Caco-2 (cell line): ENCODE results near the gene LDHD. TPM values are rescaled to one million over a fixed set of nuclear protein-coding genes. Genes with fewer than 3 reads are reported as not detected.
A peak's percentile ranks its signal among the peaks of the same experiment; 100 is the strongest.

Experiments
- BruUV-seq: library from RNA; stranded (reverse); fragments of 400-500 nt; replicated peaks from 2 replicates; lab custom pipeline; 2021; lab: Mats Ljungman, UMichigan
- CTCF ChIA-PET: fragments of 300-600 bp; sonication (Branson Sonifier 250); formaldehyde crosslinking; loops from one replicate; lab custom pipeline; 2022; ENCODE audit warnings: antibody characterized with exemption; lab: Charles Lee
- POLR2A ChIA-PET: fragments of 300-600 bp; sonication (Branson Sonifier 250); formaldehyde crosslinking; loops from one replicate; lab custom pipeline; 2022; ENCODE audit warnings: antibody characterized with exemption; lab: Charles Lee
- DNase-seq, 2 experiments: peaks; one replicate each; pipeline versions ENCODE4 v3.0.0 to v3.0.0-alpha.2; 2020 to 2022
- H3K27me3 ChIP-seq: replicated peaks from 2 replicates; pipeline ENCODE4 v1.6.0; 2011; ENCODE audit warnings: low read length; ENCODE audit not compliant: control insufficient read depth, insufficient read depth
- H3K36me3 ChIP-seq: 2 replicates; pipeline ENCODE4 v1.5.1; 2011; ENCODE audit warnings: low read length; ENCODE audit not compliant: control insufficient read depth, insufficient read depth
- H3K4me1 ChIP-seq: fragments of 250-450 bp; sonication (Bioruptor Pico); 2 replicates; pipeline ENCODE4 v1.5.1; 2020; ENCODE audit warnings: mild to moderate bottlenecking
- H3K4me3 ChIP-seq: 2 replicates; pipeline ENCODE4 v1.5.1; 2011; ENCODE audit warnings: low read depth, mild to moderate bottlenecking, control low read depth, low read length
- H3K9me3 ChIP-seq: fragments of 250-450 bp; sonication (Bioruptor Pico); 2 replicates; pipeline ENCODE4 v1.5.1; 2020; ENCODE audit warnings: mild to moderate bottlenecking, moderate library complexity
- H3K27ac Mint-ChIP-seq: one replicate; pipeline ENCODE4 v1.8.0; 2022; ENCODE audit warnings: mixed read lengths; ENCODE audit not compliant: unreplicated experiment
- H3K27me3 Mint-ChIP-seq: one replicate; pipeline ENCODE4 v1.8.0; 2022; ENCODE audit warnings: mixed read lengths; ENCODE audit not compliant: insufficient read depth, unreplicated experiment
- H3K36me3 Mint-ChIP-seq: one replicate; pipeline ENCODE4 v1.8.0; 2022; ENCODE audit warnings: mild to moderate bottlenecking, mixed read lengths; ENCODE audit not compliant: insufficient read depth, unreplicated experiment
- H3K4me1 Mint-ChIP-seq: one replicate; pipeline ENCODE4 v1.8.0; 2022; ENCODE audit warnings: low read depth, mixed read lengths; ENCODE audit not compliant: unreplicated experiment
- H3K4me3 Mint-ChIP-seq: one replicate; pipeline ENCODE4 v1.8.0; 2022; ENCODE audit warnings: mild to moderate bottlenecking, moderate library complexity, mixed read lengths; ENCODE audit not compliant: unreplicated experiment
- H3K9me3 Mint-ChIP-seq: one replicate; pipeline ENCODE4 v1.8.0; 2022; ENCODE audit warnings: mixed read lengths; ENCODE audit not compliant: unreplicated experiment
- CTCF ChIP-seq, 2 experiments: fragments of 200-600 bp in 1 of 2; IDR thresholded peaks; 1 replicate in 1 of 2; 2 replicates in 1 of 2; pipeline versions ENCODE4 v1.5.1 to v1.8.0; 2011 to 2022; ENCODE audit warnings: antibody characterized with exemption in 1 of 2, control low read depth in 1 of 2, inconsistent platforms in 1 of 2, low read depth in 1 of 2, low read length in 1 of 2, mild to moderate bottlenecking in 1 of 2, moderate library complexity in 1 of 2; ENCODE audit not compliant: insufficient read depth in 1 of 2, severe bottlenecking in 1 of 2, unreplicated experiment in 1 of 2
- intact Hi-C: fragments of 100-400 bp; cut with micrococcal nuclease; formaldehyde crosslinking; loops from one replicate; pipeline ENCODE4 v1.10.0; 2022; ENCODE audit not compliant: unreplicated experiment
- total RNA-seq: library from RNA; stranded (reverse); gene quantifications from 2 replicates; pipeline ENCODE4 v1.2.3, GENCODE V29; 2022

Gene LDHD
- total RNA-seq, 1 experiment from 2014 or later, result 4.1 TPM

- H3K27me3 Mint-ChIP-seq, result no peaks in the 10 kb centered on the region
- H3K27me3 ChIP-seq, result no peaks in the 10 kb centered on the region
- H3K4me3 Mint-ChIP-seq, result no peak overlapping the region
- H3K36me3 Mint-ChIP-seq, result peaks cover 23% of the 10 kb centered on the region
- TF ChIP-seq CTCF (IDR thresholded peaks at IDR 0.05; ENCODE audit: insufficient read depth in 1 of 2, low read depth in 1 of 2, low read length in 1 of 2, severe bottlenecking in 1 of 2, unreplicated experiment in 1 of 2), result no peak
- no peak for DNase-seq
- no peaks in the 10 kb centered on the region for H3K36me3 ChIP-seq
- intact Hi-C loops, result loop anchor here (2.0 kb wide), 2 partner anchors 39 to 81 kb away; no protein-coding TSS in a partner anchor
- no peaks in the 10 kb centered on the region for H3K9me3 ChIP-seq
- BruUV-seq, result no TSS peak
- peaks cover 54% of the 10 kb centered on the region for H3K4me1 Mint-ChIP-seq
- peaks cover 56% of the 10 kb centered on the region for H3K4me1 ChIP-seq
- no peaks in the 10 kb centered on the region for H3K9me3 Mint-ChIP-seq
- ChIA-PET POLR2A (no interaction called here), CTCF (interaction anchor here (1.6 kb wide), 1 partner anchor 25 kb away, joined by 7 read pairs; no protein-coding TSS in a partner anchor)
- no peak overlapping the region for H3K4me3 ChIP-seq
- H3K27ac Mint-ChIP-seq, result peak overlapping the region; percentile 91
Measured at GRCh38 chr16:75071621-75072020, 45.0 kb downstream of the LDHD start.

GRCh38 chr16:75070012-75070841 lies 46.4 kb downstream of the LDHD start:
- no peaks in the 10 kb centered on the region for H3K27me3 Mint-ChIP-seq
- no peaks in the 10 kb centered on the region for H3K27me3 ChIP-seq
- peak; percentile 86 to 93 for DNase-seq
- BruUV-seq, result TSS peak; percentile 89
- H3K36me3 Mint-ChIP-seq, result peaks cover 23% of the 10 kb centered on the region
- peaks cover 67% of the 10 kb centered on the region for H3K4me1 ChIP-seq
- no peak for TF ChIP-seq CTCF (IDR thresholded peaks at IDR 0.05; ENCODE audit: insufficient read depth in 1 of 2, low read depth in 1 of 2, low read length in 1 of 2, severe bottlenecking in 1 of 2, unreplicated experiment in 1 of 2)
- ChIA-PET CTCF (interaction anchor here (0.5 to 1.6 kb wide), 5 partner anchors 26 to 191 kb away, joined by 3 to 11 read pairs (median 6); partner anchors contain the start of gene ZNRF1), POLR2A (interaction anchor here (0.6 kb wide), 3 partner anchors 12 to 78 kb away, joined by 3 to 12 read pairs (median 5); partner anchors contain the start of gene ZFP1)
- no peaks in the 10 kb centered on the region for H3K9me3 Mint-ChIP-seq
- H3K4me3 Mint-ChIP-seq, result peak overlapping the region; percentile 63
- peak overlapping the region; percentile 91 for H3K27ac Mint-ChIP-seq
- H3K9me3 ChIP-seq, result no peaks in the 10 kb centered on the region
- H3K4me1 Mint-ChIP-seq, result peaks cover 55% of the 10 kb centered on the region
- no peaks in the 10 kb centered on the region for H3K36me3 ChIP-seq
- H3K4me3 ChIP-seq, result no peak overlapping the region
- intact Hi-C loops, result loop anchor here (1.0 to 2.0 kb wide), 5 partner anchors 11 to 79 kb away; no protein-coding TSS in a partner anchor

- ChIA-PET CTCF (interaction anchor here (0.6 to 1.3 kb wide), 3 partner anchors 28 to 77 kb away, joined by 4 to 13 read pairs (median 5); no protein-coding TSS in a partner anchor), POLR2A (no interaction called here)
- Histone ChIP-seq H3K4me3 (no peak overlapping the region), H3K9me3 (no peaks in the 10 kb centered on the region), H3K36me3 (no peaks in the 10 kb centered on the region), H3K27me3 (no peaks in the 10 kb centered on the region), H3K4me1 (peaks cover 77% of the 10 kb centered on the region)
- Mint-ChIP-seq H3K4me3 (no peak overlapping the region), H3K4me1 (peaks cover 55% of the 10 kb centered on the region), H3K27ac (peak overlapping the region; percentile 91), H3K9me3 (no peaks in the 10 kb centered on the region), H3K27me3 (no peaks in the 10 kb centered on the region), H3K36me3 (peaks cover 29% of the 10 kb centered on the region)
- no peak for TF ChIP-seq CTCF (IDR thresholded peaks at IDR 0.05; ENCODE audit: insufficient read depth in 1 of 2, low read depth in 1 of 2, low read length in 1 of 2, severe bottlenecking in 1 of 2, unreplicated experiment in 1 of 2)
- BruUV-seq, result no TSS peak
- intact Hi-C loops, result no loop called here
- no peak for DNase-seq
Measured at GRCh38 chr16:75068085-75069031, 48.2 kb downstream of the LDHD start.
